ENCODE measurements around the gene STPG3. TPM values are rescaled to one million over a fixed set of nuclear protein-coding genes. Genes with fewer than 3 reads are reported as not detected.

STPG3 gene
- polyA plus RNA-seq, 2 of the 4 experiments (the other 2 are of a cell fraction) = not detected

DNA sequence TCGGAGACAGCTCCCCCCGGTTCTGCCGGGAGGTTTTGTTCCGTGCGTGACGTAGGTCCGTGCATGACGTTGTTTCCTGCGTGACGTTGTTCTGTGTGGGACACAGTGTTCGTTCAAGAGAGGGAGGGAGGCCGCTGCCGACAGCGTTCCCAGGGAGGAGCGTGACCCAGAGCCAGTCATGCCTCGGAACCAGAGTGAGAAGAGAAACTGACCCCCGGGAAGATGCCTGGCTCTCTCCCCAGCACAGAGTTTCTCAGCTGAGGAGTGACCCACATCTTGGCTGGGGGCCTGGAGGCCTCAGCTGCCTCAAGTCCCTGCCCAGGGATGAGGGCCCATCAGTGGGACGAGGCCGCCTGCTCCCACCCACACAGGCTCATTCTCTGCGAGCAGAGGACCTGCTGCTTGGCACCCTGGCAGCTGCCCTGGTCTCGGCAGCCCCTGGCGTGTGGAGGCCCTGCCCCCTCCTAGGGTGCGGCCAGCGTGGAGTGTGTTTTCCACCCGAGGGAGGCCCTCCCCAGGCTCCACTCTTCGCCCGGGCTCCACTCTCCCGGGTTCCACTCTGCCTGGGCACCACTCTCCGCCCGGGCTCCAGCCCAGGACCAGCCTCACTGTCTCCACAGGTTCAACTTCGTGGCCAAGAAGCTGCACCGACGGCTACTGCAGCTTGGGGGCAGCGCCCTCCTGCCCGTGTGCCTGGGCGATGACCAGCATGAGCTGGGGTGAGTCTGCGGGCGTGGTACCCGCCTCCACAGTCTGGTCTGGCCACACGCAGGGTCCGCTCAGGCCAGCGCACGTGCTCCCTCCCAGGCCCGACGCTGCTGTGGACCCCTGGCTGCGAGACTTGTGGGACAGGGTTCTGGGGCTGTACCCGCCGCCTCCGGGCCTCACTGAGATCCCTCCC, 37.7 kb upstream of the STPG3 start:
- DNase-seq (ENCODE audit: low read depth in 1 of 2, low spot score in 1 of 2) = no peak
- Histone ChIP-seq H3K9me3 (no peaks in the 10 kb centered on the region), H3K4me3 (no peak overlapping the region), H3K4me2 (no peak overlapping the region), H3K27ac (no peak overlapping the region), H3K4me1 (peaks cover 16% of the 10 kb centered on the region)
- no peak for TF ChIP-seq ZNF302 (CRISPR knock-in tag; IDR thresholded peaks at IDR 0.05)
- TF ChIP-seq, protein P1, sequence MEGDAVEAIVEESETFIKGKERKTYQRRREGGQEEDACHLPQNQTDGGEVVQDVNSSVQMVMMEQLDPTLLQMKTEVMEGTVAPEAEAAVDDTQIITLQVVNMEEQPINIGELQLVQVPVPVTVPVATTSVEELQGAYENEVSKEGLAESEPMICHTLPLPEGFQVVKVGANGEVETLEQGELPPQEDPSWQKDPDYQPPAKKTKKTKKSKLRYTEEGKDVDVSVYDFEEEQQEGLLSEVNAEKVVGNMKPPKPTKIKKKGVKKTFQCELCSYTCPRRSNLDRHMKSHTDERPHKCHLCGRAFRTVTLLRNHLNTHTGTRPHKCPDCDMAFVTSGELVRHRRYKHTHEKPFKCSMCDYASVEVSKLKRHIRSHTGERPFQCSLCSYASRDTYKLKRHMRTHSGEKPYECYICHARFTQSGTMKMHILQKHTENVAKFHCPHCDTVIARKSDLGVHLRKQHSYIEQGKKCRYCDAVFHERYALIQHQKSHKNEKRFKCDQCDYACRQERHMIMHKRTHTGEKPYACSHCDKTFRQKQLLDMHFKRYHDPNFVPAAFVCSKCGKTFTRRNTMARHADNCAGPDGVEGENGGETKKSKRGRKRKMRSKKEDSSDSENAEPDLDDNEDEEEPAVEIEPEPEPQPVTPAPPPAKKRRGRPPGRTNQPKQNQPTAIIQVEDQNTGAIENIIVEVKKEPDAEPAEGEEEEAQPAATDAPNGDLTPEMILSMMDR (IDR thresholded peaks at IDR 0.05) = peak; percentile 11; the same call in 1 of the 3 replicates
- no peak for TF ChIP-seq SMC3 (IDR thresholded peaks at IDR 0.05)
- no peak for TF ChIP-seq HEYL (CRISPR knock-in tag; IDR thresholded peaks at IDR 0.05)
- TF ChIP-seq, protein P2, sequence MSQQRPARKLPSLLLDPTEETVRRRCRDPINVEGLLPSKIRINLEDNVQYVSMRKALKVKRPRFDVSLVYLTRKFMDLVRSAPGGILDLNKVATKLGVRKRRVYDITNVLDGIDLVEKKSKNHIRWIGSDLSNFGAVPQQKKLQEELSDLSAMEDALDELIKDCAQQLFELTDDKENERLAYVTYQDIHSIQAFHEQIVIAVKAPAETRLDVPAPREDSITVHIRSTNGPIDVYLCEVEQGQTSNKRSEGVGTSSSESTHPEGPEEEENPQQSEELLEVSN (IDR thresholded peaks at IDR 0.05; ENCODE audit: borderline replicate concordance, low read depth) = no peak
- no peak for TF ChIP-seq KDM5A (IDR thresholded peaks at IDR 0.05)
- no peak for TF ChIP-seq SREBF2 (IDR thresholded peaks at IDR 0.05)
- no peak for TF ChIP-seq FOSL2 (IDR thresholded peaks at IDR 0.05)
- no peak for TF ChIP-seq FOSL2 (CRISPR knock-in tag; IDR thresholded peaks at IDR 0.05)
- TF ChIP-seq RAD21 (conservative IDR thresholded peaks at IDR 0.05 in 1 of 2, IDR thresholded peaks at IDR 0.05 in 1 of 2) = peak in 1 of 2 experiments; percentile 31; a peak in 1 of 5 replicates
- no peak for TF ChIP-seq NPAS2 (CRISPR knock-in tag; IDR thresholded peaks at IDR 0.05; ENCODE audit: borderline replicate concordance)
- no peak for TF ChIP-seq NFE2L2 (conservative IDR thresholded peaks at IDR 0.05; ENCODE audit: low read length)
- TF ChIP-seq, protein P3, sequence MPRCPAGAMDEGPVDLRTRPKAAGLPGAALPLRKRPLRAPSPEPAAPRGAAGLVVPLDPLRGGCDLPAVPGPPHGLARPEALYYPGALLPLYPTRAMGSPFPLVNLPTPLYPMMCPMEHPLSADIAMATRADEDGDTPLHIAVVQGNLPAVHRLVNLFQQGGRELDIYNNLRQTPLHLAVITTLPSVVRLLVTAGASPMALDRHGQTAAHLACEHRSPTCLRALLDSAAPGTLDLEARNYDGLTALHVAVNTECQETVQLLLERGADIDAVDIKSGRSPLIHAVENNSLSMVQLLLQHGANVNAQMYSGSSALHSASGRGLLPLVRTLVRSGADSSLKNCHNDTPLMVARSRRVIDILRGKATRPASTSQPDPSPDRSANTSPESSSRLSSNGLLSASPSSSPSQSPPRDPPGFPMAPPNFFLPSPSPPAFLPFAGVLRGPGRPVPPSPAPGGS (IDR thresholded peaks at IDR 0.05) = no peak
- TF ChIP-seq, protein P4, sequence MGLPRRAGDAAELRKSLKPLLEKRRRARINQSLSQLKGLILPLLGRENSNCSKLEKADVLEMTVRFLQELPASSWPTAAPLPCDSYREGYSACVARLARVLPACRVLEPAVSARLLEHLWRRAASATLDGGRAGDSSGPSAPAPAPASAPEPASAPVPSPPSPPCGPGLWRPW (IDR thresholded peaks at IDR 0.05) = no peak
- no peak for TF ChIP-seq RNF2 (IDR thresholded peaks at IDR 0.05; ENCODE audit: borderline replicate concordance, low read depth)
- no peak for TF ChIP-seq RCOR1 (IDR thresholded peaks at IDR 0.05; ENCODE audit: low read depth, low read length)
- 91% methylated on average over 39 of the region's 49 CpGs for WGBS (ENCODE audit: missing lambda C conversion rate)
- FAIRE-seq = no peak
- ChIA-PET POLR2A (interaction anchor here (1.1 to 1.4 kb wide), 2 partner anchors 13 to 27 kb away, joined by 4 to 6 read pairs; partner anchors contain the start of genes TPRN and TUBB4B), CTCF (interaction anchor here (1.0 to 9.9 kb wide), 10 partner anchors 11 to 95 kb away, joined by 3 to 71 read pairs (median 4); partner anchors contain the start of genes CYSRT1, RNF224, SSNA1 and TUBB4B)
- ATAC-seq = peak in 1 of 2 experiments; percentile 35; a peak in 3 of 6 replicates

DNA sequence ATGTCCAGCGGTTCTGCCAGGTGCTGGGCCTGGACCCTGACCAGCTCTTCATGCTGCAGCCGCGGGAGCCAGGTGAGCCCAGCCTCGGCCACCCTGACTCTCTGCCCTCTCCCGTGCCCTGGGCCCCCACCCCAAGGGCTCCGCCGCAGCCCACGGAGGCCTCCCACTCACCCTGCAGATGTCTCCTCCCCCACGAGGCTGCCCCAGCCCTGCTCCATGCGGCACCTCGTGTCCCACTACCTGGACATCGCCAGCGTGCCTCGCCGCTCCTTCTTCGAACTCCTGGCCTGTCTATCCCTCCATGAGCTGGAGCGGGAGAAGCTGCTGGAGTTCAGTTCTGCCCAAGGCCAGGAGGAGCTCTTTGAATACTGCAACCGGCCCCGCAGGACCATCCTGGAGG, 36.5 kb upstream of the STPG3 start:
- Histone ChIP-seq H3K4me2 (no peak overlapping the region), H3K9me3 (no peaks in the 10 kb centered on the region), H3K27ac (no peak overlapping the region), H3K4me1 (peaks cover 26% of the 10 kb centered on the region), H3K4me3 (no peak overlapping the region)
- CTCF ChIA-PET = interaction anchor here (1.2 to 9.9 kb wide), 7 partner anchors 10 to 28 kb away, joined by 3 to 71 read pairs (median 6); partner anchors contain the start of genes CYSRT1, RNF224, SSNA1 and TPRN
- FAIRE-seq = no peak
- ATAC-seq = no peak
- POLR2A ChIA-PET = interaction anchor here (1.4 kb wide), 1 partner anchor 26 kb away, joined by 6 read pairs; the partner anchor contains the start of gene TUBB4B
- no peak for DNase-seq (ENCODE audit: low read depth in 1 of 2, low spot score in 1 of 2)
- 90% methylated on average over 19 of the region's 19 CpGs for WGBS (ENCODE audit: missing lambda C conversion rate)
- no peak for TF ChIP-seq ZC3H11A (IDR thresholded peaks at IDR 0.05)
- TF ChIP-seq NR3C1 (IDR thresholded peaks at IDR 0.05) = no peak
- no peak for TF ChIP-seq CHD2 (IDR thresholded peaks at IDR 0.05; ENCODE audit: low read length, partially characterized antibody)
- TF ChIP-seq RNF2 (IDR thresholded peaks at IDR 0.05; ENCODE audit: borderline replicate concordance, low read depth) = no peak
- TF ChIP-seq CBX2 (IDR thresholded peaks at IDR 0.05; ENCODE audit: borderline replicate concordance, low read depth) = no peak
- TF ChIP-seq, protein P3 (IDR thresholded peaks at IDR 0.05) = no peak
- no peak for TF ChIP-seq FOXS1 (CRISPR knock-in tag; IDR thresholded peaks at IDR 0.05)
- TF ChIP-seq, protein P5, sequence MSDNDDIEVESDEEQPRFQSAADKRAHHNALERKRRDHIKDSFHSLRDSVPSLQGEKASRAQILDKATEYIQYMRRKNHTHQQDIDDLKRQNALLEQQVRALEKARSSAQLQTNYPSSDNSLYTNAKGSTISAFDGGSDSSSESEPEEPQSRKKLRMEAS (IDR thresholded peaks at IDR 0.05) = no peak
- TF ChIP-seq FOSB (CRISPR knock-in tag; IDR thresholded peaks at IDR 0.05) = no peak
- no peak for TF ChIP-seq KDM5A (IDR thresholded peaks at IDR 0.05)
- no peak for TF ChIP-seq MAFK (IDR thresholded peaks at IDR 0.05; ENCODE audit: partially characterized antibody)
- no peak for TF ChIP-seq PHF8 (IDR thresholded peaks at IDR 0.05; ENCODE audit: borderline replicate concordance, low read depth)
- TF ChIP-seq EHF (CRISPR knock-in tag; IDR thresholded peaks at IDR 0.05) = no peak
- TF ChIP-seq, protein P4 (IDR thresholded peaks at IDR 0.05) = no peak
- TF ChIP-seq ZNF302 (CRISPR knock-in tag; IDR thresholded peaks at IDR 0.05) = no peak
- TF ChIP-seq RFX5 (IDR thresholded peaks at IDR 0.05) = no peak
